SH-SY5Y (cell line): ENCODE results near the gene XPC.

Experiments used
- GATA2 ChIP-seq: IDR thresholded peaks from 2 replicates; pipeline ENCODE4 v1.6.1; 2011; ENCODE audit warnings: mild to moderate bottlenecking, low read depth, low read length
- GATA3 ChIP-seq: IDR thresholded peaks from 2 replicates; pipeline ENCODE4 v1.6.1; 2011; ENCODE audit warnings: low read depth, mild to moderate bottlenecking, low read length, moderate library complexity

DNA sequence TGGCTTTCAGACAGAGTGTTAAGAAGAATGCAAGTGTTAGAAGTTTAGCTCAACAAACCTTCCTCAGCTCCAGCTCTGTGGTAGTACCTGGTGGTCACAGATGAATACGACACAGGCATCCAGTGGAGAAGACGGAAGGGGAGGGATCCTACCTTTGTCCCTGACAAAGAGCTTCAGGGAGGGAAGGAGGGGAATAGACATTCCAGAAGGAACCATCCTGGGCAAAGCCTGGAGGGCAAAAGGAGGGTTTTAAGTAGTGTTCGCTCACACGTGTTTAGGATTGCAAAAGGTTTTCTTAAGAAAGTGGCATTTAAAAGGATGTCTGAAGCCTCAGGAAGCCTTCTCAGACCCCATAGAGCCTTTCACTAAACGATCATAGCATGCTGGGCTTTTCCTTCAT is 56.5 kb downstream of the XPC start:
- no peak for TF ChIP-seq GATA2
- TF ChIP-seq GATA3: no peak
